DND-41 (cell line): ENCODE results near the gene KCNN3.

Source experiments
- ATAC-seq: fragments of 200-7000 bp; cut with Tn5 transposase; 3 replicates; pipeline ENCODE4 v1.9.1; 2021; ENCODE audit warnings: low read depth; ENCODE audit not compliant: insufficient read depth
- DNase-seq: peaks from one replicate; pipeline ENCODE4 v3.0.0-alpha.2; 2020
- H2AFZ ChIP-seq: 2 replicates; pipeline ENCODE4 v1.6.0; 2012; ENCODE audit warnings: low read depth, low read length
- H3K27ac ChIP-seq: 2 replicates; pipeline ENCODE4 v1.5.1; 2012; ENCODE audit warnings: low read length, inconsistent platforms
- H3K27me3 ChIP-seq: fragments of 200-600 bp; sonication (generic); 2 replicates; pipeline ENCODE4 v1.6.0; 2012; ENCODE audit warnings: low read length, mild to moderate bottlenecking, inconsistent platforms; ENCODE audit not compliant: insufficient read depth, poor library complexity
- H3K36me3 ChIP-seq: 2 replicates; pipeline ENCODE4 v1.5.1; 2012; ENCODE audit warnings: low read length, inconsistent platforms; ENCODE audit not compliant: insufficient read depth
- H3K4me1 ChIP-seq: 2 replicates; pipeline ENCODE4 v1.5.1; 2012; ENCODE audit warnings: mild to moderate bottlenecking, low read length; ENCODE audit not compliant: insufficient read depth
- H3K4me2 ChIP-seq: 2 replicates; pipeline ENCODE4 v1.6.0; 2012; ENCODE audit warnings: mild to moderate bottlenecking, moderate library complexity, low read length, inconsistent platforms; ENCODE audit not compliant: insufficient read depth
- H3K4me3 ChIP-seq, 2 experiments: fragments of 200-600 bp in 1 of 2; shearing (Covaris generic) in 1 of 2; 2 replicates each; pipeline ENCODE4 v1.5.1; 2012 to 2016; ENCODE audit warnings: inconsistent platforms in 2 of 2, low read length in 2 of 2, mild to moderate bottlenecking in 2 of 2, low read depth in 1 of 2, moderate library complexity in 1 of 2
- H3K79me2 ChIP-seq: 2 replicates; pipeline ENCODE4 v1.6.0; 2012; ENCODE audit warnings: low read length, inconsistent platforms; ENCODE audit not compliant: insufficient read depth
- H3K9ac ChIP-seq: 2 replicates; pipeline ENCODE4 v1.6.0; 2012; ENCODE audit warnings: low read depth, mild to moderate bottlenecking, inconsistent platforms, low read length, moderate library complexity
- H3K9me3 ChIP-seq: 2 replicates; pipeline ENCODE4 v1.5.1; 2012; ENCODE audit warnings: low read length, moderate library complexity, mild to moderate bottlenecking, inconsistent platforms; ENCODE audit not compliant: insufficient read depth, severe bottlenecking
- H4K20me1 ChIP-seq: 2 replicates; pipeline ENCODE4 v1.6.0; 2012; ENCODE audit warnings: low read length; ENCODE audit not compliant: insufficient read depth
- EZH2 ChIP-seq: IDR thresholded peaks from 3 replicates; pipeline ENCODE4 v1.6.1; 2012; ENCODE audit warnings: borderline replicate concordance, low read depth, mild to moderate bottlenecking, moderate library complexity, low read length, inconsistent platforms; ENCODE audit not compliant: severe bottlenecking
- TF ChIP-seq, protein P1 (sequence below): IDR thresholded peaks from 2 replicates; pipeline ENCODE4 v1.5.1; 2012; ENCODE audit warnings: borderline replicate concordance, low read length, moderate library complexity, mild to moderate bottlenecking; ENCODE audit not compliant: poor library complexity, severe bottlenecking; ENCODE audit errors: extremely low read depth

The KCNN3 gene

DNA sequence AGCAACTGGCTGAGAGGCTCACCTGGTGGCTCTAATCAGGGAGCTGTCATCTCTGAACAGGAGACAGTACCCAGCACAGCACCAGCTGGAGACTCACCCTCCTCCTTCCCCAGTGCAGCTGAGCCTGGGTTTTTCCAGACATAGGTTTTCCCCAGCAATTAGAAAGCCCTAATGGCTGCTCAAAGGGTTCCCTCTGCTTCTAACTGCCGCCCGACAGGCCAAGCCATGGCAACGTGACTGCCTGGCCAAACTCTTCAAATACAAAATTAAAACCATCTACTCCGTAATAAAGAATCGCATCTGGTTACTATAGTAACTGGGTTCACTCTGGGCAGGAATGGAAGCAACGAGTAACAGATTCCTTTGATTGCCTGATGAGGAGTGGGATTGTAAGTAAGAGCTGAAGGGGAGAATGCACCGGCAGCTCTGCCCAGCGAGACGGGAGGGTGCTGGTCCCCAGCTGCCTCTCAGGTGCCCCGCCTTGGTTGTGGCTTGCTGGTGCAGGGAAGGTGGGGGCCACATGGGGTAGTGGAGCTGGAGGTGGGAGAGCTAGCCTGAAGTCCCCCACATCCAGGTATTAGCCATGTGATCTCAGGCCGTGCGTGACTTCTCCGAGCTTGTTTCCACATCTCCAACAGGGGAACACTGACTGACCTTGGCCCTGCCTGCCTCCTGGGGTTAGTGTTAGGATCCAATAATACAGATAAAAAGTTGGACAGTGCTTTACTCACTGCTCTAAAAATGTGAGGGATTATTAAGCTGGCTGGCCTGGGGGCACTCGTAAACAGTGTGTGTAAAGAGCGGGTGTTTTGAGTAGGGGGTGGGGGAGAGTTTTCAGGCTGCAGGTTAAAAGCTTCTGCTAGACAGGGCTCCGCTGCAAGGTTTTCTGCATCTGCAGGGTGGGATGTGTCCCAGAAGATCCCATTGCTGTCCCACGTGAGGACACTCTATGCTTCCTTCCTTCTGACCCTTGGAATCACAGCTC is 94.2 kb downstream of the KCNN3 start:
- no peak for TF ChIP-seq EZH2
- TF ChIP-seq, protein P1, sequence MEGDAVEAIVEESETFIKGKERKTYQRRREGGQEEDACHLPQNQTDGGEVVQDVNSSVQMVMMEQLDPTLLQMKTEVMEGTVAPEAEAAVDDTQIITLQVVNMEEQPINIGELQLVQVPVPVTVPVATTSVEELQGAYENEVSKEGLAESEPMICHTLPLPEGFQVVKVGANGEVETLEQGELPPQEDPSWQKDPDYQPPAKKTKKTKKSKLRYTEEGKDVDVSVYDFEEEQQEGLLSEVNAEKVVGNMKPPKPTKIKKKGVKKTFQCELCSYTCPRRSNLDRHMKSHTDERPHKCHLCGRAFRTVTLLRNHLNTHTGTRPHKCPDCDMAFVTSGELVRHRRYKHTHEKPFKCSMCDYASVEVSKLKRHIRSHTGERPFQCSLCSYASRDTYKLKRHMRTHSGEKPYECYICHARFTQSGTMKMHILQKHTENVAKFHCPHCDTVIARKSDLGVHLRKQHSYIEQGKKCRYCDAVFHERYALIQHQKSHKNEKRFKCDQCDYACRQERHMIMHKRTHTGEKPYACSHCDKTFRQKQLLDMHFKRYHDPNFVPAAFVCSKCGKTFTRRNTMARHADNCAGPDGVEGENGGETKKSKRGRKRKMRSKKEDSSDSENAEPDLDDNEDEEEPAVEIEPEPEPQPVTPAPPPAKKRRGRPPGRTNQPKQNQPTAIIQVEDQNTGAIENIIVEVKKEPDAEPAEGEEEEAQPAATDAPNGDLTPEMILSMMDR, result no peak
- no peak for ATAC-seq
- H3K27me3 ChIP-seq, result no peaks in the 10 kb centered on the region

DNA sequence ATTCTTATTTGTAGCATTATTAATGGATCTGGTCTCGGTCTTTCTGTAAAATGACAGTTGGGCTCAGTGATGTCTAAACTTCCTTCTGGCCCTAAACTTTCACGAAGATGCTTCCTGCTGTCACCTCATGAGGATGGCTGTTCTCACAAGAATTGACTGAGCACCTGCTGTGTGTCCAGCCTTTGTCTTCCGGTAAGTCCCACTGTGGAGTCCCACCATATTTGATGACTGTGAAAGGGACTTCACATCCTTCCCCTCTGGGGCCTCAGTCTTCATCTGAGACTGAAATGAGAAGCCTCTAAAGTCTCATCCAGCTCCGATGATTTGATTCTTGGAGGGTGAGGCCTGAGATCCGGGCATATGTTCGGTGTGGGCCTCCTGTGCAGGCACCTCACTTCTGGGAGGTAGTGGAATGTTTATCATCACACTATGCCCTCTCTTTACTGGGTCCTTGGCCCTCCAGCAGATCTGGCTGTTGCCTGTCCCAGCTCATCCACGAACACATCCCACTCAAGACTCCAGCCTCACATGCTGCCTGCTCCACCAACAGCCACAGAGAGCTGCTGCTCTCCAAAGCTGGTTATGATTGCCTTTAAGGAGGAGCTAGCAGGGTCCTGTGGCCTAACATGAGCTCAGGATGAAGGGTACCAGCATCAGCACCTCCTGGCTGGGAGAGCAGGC is 95.8 kb downstream of the KCNN3 start:
- H2AFZ ChIP-seq, result no peak overlapping the region
- H4K20me1 ChIP-seq, result no peaks in the 10 kb centered on the region
- H3K4me3 ChIP-seq, result no peak overlapping the region
- H3K4me2 ChIP-seq, result no peak overlapping the region
- H3K27ac ChIP-seq, result no peak overlapping the region
- H3K36me3 ChIP-seq, result no peaks in the 10 kb centered on the region
- no peaks in the 10 kb centered on the region for H3K4me1 ChIP-seq
- DNase-seq (no peak), ATAC-seq (no peak)
- H3K9ac ChIP-seq, result no peak overlapping the region
- peaks cover 2% of the 10 kb centered on the region for H3K27me3 ChIP-seq
- H3K79me2 ChIP-seq, result no peaks in the 10 kb centered on the region
- TF ChIP-seq, protein P1, result no peak
- no peak for TF ChIP-seq EZH2
- no peaks in the 10 kb centered on the region for H3K9me3 ChIP-seq

More for the DNA sequence above, 94.2 kb downstream of the KCNN3 start:
- H3K9ac ChIP-seq, result no peak overlapping the region
- H2AFZ ChIP-seq, result no peak overlapping the region
- no peaks in the 10 kb centered on the region for H3K79me2 ChIP-seq
- DNase-seq, result no peak
- no peaks in the 10 kb centered on the region for H4K20me1 ChIP-seq
- no peak overlapping the region for H3K4me3 ChIP-seq
- H3K27ac ChIP-seq, result no peak overlapping the region
- H3K9me3 ChIP-seq, result no peaks in the 10 kb centered on the region
- no peaks in the 10 kb centered on the region for H3K4me1 ChIP-seq
- no peak overlapping the region for H3K4me2 ChIP-seq
- H3K36me3 ChIP-seq, result no peaks in the 10 kb centered on the region

DNA sequence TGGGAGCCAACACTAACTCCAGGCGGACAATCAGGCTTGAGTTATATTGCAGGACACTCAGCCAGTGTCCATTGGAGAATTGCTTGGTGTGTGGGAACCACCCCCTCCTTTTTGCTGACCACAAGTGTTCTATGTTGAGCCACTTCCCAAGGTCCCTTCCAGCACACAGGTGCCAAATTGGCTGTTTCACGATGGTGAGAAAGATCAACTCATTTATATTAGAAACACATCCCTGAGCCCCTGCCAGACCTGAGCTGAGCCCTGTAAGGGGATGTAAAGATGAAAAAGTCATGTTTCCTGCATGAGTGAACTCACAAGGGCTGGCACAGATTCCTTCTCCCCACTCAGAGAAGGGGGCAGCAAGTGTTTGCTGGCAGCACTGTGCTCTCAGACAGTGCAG is 96.5 kb downstream of the KCNN3 start:
- Histone ChIP-seq H3K79me2 (no peaks in the 10 kb centered on the region), H3K4me3 (no peak overlapping the region), H3K9ac (no peak overlapping the region), H3K27ac (no peak overlapping the region), H3K4me2 (no peak overlapping the region), H3K9me3 (no peaks in the 10 kb centered on the region), H2AFZ (no peak overlapping the region), H3K27me3 (peaks cover 5% of the 10 kb centered on the region), H3K4me1 (no peaks in the 10 kb centered on the region), H3K36me3 (no peaks in the 10 kb centered on the region), H4K20me1 (no peaks in the 10 kb centered on the region)
- ATAC-seq (no peak), DNase-seq (no peak)
- TF ChIP-seq, protein P1, result no peak
- no peak for TF ChIP-seq EZH2
